Left hindlimb (tissue), 1 donor: ENCODE results near the gene OR6S1.
"Not testable (repeated sequence)": the region's sequence is repeated elsewhere in the genome, so short reads cannot be mapped to it uniquely, and the experiment has no call there.

Experiments
- DNase-seq: peaks from one replicate; pipeline ENCODE4 v3.0.0-alpha.2; 2018

The OR6S1 gene

DNA sequence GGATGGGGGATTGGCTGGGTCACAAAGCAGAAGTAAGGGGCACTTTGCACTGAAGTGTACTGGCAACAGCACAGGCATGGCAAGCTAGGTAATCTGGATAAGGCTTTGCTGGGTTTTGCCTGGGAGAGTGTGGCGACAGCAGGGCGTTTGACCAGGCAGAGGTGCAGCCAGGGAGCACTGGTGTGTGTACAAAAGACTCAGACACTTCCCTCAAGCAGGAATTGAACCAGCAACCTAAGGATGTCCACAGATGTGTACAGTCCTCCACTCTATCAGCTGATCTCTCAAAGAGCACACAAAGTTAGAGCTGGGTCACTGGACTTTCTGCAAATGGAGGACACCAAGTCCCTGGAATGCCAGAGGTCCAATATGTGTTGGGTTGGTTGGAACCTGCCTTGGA lies 27.5 kb upstream of the OR6S1 start:
- no peak for DNase-seq

DNA sequence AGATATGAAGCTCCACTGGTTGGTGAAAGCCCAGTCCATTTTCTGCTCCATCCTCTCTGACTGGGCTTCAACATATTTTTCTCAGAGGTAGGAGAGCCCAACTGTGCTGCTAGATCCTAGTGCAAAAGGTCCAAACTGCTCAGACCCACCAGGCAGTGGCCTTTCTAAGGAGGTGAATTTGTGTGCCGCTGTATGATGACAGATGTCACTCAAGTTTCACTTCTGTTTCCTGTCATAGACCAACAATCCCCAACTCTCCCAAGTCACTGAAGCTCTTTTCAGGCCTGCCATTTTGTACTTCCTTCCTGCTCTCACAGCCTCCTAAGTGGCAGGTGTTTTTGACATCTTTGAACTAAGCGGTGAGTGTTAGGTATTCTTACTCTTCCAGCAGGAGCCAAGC lies 26.5 kb upstream of the OR6S1 start:
- DNase-seq = no peak

DNA sequence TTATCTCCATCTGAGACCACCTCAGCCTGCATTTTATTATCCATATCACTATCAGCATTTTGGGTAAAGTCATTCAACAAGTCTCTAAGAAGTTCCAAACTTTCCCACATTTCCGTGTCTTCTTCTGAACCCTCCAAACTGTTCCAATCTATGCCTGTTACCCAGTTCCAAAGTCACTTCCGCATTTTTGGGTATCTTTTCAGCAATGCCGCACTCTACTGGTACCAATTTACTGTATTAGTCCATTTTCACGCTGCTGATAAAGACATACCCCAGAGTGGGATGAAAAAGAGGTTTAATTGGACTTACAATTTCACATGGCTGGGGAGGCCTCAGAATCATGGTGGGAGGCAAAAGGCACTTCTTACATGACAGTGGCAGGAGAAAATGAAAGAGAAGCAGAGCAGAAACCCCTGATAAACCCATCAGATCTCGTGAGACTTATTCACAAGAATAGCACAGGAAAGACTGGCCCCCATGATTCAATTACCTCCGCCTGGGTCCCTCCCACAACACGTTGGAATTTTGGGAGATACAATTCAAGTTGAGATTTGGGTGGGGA lies 25.0 kb upstream of the OR6S1 start:
- not testable (repeated sequence) for DNase-seq

DNA sequence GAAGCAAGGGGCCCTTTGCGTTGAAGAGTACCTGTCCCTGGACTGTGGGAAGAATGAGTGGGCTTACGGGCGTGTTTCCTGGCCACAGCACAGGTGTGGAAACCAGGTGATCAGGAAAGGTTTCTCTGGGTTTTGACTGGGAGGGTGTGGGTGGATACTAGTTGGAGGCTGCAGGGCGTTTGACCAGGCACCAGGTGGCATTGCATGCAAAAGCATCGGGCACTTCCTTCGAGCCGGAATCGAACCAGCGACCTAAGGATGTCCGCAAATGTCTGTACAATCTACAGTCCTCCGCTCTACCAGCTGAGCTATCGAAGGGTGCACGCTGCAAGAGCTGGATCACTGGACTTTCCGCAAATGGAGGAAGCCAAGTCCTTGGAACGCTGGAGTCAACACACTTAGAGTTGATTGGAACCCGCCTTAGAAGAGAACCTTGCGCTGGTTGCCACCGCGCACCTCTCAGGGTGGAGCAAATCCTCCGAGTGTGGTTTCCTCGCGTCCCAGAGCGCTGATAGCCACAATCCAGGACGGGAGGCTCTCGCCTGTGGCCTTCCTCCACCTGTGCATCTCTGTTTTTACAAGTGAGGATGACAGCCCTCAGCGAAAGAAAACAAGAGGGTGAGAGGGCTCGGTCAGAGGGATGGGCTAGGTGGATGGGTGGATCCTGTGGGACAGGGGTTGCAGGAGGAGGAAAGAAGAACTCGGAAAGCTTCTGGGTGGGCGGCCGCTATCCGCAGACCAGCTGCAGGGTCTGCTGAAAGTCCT lies 21.7 kb upstream of the OR6S1 start:
- DNase-seq = no peak

DNA sequence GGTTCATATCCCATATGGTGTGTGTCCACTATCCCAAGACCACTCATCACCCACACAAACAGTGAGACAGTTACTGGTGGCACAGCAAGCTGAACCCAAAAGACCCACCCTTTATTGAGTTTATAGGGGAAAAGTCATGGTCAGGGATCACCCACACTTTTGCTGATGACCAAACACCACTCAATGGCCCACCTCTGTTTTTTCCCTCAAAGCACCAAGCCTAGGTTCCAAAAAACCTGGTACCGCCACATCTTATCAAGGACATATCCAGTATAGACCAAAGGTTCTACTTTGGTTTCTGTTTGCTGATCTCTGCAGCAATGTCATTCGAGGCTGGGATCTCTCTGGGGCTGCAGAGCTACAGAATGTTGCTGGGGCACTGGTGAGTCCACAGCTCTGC lies 19.7 kb upstream of the OR6S1 start:
- DNase-seq = no peak

DNA sequence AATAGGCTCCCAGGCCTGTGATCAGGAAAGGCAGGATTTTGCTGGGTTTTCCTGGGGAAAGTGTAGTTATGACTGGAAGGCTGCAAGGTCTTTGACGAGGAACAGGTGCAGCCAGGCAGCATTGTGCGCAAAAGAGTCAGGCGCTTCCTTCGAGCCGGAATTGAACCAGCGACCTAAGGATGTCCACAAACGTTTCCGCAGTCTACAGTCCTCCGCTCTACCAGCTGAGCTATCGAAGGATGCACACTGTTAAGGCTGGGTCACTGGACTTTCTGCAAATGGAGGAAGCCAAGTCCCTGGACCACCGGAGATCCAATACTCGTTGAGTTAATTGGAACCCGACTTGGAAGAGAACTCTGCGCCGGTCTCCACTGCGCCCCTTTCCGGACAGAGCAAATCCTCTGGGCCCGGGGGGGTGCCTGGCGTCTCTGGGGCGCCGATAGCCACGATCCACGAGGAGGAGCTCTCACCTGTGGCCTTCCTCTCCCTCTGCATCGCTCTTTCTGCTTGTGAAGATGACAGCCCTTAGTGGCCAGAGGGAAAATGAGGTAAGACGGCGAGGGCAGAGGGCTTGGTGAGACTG lies 18.4 kb upstream of the OR6S1 start:
- no peak for DNase-seq

DNA sequence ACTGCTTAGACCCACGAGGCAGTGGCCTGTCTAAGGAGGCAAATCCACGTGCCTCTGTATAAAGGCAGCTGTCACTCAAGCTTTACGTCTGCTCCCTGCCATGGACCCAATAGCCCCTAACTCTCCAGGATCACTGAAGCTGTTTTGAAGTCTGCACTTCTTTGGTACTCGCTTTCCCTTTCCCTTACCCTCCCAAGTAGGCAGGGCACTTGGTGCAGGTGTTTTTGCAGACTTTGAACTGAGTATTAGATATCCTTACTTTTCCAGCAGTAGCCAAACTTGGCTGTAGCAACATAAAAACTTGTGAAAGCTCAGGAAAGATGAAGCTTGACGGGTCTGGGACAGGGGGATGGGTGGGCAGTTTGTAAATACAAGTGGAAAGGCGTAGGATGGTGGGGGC lies 17.8 kb upstream of the OR6S1 start:
- DNase-seq = no peak

DNA sequence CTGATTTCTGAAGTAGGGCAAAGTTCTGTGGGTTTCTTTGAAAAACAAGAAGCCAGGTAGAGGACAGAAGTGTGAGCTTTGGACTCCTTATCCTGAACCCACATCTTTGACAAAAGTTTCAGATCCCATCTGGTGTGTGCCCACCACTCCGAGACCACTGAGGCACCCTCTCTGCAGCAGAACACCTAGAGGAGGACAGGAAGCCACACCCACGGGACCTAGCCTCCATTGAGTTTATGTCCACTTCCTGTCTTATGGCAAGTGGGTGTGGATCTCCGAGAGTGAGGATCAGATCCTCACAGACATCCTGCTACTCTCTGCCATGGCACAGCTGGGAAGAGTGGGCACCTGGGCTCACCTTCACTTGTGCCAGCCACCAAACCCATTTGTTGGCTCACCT lies 16.8 kb upstream of the OR6S1 start:
- DNase-seq = no peak

DNA sequence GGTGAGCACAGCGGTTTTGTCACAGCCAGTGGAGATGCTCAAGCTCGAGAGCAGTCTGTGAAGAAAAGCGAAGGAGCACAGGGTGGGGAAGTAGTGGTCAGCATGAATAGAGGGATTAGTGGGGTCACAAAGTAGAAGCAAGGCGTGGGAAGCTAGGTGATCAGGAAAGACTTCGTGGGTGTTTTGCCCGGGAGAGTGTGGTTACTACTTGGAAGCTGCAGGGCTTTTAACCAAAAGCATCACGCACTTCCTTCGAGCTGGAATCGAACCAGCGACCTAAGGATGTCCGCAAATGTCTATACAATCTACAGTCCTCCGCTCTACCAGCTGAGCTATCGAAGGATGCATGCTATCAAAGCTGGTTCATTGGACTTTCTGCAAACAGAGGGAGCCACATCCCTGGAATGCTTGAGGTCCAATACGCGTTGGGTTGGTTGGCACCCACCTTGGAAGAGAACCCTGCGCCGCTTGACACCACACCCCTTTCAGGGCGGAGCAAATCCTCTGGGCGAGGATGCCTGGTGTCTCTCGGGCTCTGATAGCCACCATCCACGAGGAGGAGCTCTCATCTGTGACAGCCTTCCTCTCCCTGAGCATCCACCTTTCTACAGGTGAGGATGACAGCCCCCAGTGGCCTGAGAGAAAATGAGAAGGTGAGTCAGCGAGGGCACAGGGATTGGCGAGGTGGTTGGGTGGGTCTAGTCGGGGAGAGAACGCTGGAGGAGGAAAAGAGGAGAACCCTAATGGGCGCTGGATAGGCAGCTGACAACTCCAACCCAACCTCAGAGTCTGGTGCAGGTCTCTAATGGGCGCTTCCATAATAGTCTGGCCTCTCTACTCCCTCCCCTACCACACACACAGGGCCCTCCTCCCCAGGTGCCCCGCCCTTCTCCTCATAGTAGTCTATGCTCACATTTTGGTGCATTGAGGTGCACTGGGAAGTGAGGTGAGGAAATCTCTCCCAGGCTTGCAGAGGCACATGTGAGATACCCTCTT lies 16.0 kb upstream of the OR6S1 start:
- no peak for DNase-seq

DNA sequence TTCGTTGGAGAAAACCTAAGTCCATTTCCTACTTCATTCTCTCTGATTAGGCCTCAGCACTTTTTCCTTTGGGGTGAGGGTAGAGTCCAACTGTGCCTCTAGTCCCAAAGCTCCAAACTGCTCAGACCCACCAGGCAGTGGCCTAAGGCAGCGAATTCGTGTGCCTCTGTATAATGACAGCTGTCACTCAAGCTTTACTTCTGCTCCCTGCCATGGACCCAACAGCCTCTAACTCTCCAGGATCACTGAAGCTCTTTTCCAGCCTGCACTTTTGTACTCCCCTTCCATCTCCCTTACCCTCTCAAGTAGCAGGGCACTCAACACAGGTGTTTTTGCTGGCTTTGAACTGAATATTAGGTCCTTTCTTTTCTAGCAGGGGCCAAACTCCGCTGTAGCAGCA lies 14.8 kb upstream of the OR6S1 start:
- no peak for DNase-seq

DNA sequence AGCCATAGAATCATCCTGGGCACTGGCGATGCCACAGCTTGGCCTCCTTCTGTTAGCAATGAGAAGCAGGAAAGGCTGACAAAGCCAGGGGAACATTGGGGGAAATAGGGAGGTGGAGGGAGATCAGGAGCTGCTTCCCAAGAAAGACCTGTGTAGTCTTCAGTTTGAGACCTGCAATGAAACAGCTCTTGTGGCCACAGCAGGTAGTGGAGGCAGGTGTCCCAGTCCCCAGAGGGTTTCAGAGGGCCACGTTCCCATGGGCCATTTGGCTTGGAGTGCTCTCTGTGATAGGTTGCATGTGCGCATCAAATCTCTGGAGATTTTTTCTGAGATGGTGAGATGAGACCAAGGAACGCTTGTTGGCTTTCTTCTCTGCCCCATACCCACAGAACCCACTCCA lies 14.4 kb upstream of the OR6S1 start:
- no peak for DNase-seq

DNA sequence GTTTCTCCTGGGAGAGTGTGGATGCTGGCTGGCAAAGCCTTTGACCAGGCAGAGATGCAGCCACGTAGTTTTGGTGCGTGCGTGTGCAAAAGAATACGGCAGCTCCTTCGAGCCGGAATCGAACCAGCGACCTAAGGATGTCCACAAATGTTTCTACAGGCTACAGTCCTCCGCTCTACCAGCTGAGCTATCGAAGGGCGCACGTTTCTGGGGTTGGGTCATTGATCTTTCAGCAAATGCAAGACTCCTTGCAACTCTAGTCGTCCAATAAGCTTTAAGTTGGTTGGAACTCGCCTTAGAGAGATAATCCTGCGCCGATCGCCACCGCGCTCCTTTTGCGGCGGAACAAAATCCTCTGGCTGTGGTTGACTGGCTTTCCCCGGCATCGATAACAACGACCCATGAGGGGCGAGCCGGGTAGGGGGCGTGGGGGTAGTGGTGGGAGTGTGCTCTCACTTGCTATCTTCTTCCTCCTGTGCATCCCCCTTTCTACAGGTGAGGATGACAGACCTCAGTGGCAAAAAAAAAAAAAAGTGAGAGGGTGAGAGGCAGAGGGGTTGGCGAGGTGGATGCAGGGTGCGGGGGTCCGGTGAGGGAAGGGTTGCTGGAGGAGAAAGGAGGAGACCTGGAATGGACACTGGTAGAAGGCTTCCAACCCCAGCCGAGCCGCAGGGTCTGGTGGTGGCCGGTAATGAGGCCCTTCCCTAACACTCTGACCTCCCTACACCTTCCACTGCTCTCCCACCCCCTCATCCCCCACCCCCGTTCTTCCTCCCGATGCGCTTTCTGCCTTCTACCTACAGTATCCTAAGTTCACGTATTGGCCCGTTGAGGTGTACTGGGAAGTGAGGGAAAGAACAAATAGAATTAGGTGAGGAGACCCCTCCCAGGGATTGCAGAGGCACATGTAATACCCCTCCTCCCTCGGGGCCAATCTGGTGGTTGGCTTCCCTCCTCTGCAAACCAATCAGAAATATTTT lies 11.8 kb upstream of the OR6S1 start:
- no peak for DNase-seq

DNA sequence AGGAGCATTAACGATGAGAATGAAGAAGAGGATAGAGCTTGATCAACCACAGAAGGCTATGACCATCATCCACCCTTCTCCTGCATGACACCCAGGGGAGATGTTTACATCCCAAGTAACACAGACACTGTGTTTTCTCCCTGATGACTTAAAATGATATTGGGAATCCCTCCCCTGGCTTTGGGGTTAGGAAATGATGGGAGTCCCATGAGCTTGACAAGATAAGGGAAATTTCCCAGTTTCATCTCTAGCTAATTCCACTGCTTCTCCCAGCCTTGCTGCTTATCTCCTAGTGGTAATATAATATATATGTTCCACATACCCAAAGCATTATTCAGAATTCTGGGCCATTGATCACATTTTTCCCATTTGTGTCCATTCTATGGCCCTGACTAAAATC lies 4.0 kb upstream of the OR6S1 start:
- DNase-seq = no peak

DNA sequence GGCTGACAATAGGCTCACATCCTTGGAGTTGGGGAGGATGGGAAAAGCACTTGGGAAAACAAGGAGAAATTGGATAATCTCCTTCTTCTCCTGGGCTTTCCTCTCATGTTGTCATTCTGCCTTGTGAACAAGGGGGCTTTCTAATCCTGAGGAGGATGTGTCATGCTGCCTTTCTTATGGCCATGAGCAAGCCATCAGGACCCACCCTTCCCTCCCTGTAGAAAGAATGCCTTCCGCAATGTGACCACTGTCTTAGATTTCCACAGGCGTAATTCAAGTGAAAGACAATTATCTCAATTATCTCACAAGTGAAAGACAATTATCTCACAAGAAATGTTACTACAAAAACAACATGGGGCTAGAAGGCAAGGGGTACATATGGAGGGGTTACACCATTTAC lies 3.0 kb upstream of the OR6S1 start:
- DNase-seq = no peak

DNA sequence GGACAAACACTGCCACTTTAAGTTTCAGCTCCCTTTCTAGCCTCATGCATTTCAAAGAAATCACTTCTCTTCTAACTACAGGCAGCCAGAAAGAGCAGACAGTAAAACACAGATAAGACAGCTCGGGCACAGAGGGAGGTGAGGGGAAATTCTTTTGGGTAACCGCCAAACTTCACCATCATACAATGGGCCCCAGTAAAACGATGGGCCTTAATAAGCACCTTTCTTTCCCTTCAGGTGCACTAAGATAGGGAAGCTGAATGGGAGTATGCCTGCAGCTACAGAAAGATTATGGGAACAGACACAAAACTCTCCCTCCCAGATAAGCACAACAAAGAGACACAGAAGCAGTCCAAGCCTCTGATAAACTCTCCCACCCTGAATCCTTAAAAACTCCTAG lies 1.3 kb upstream of the OR6S1 start:
- not testable (repeated sequence) for DNase-seq

DNA sequence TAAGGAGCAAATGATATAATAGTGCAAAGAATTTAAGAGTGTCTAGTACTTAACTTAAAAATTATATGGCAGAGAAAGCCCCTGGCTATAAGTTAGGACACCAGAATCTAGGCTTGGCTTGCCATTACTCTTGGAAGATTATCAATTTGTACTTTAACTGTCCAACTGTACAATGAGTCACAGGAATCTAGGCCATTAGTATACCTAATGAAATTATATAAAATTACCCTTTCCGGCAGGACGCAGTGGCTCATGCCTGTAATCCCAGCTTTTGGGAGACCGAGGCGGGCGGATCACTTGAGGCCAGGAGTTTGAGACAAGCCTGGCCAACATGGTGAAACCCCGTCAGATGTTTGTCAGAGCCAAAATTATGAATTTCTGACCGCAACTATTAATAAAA lies 691 bp upstream of the OR6S1 start:
- no peak for DNase-seq

DNA sequence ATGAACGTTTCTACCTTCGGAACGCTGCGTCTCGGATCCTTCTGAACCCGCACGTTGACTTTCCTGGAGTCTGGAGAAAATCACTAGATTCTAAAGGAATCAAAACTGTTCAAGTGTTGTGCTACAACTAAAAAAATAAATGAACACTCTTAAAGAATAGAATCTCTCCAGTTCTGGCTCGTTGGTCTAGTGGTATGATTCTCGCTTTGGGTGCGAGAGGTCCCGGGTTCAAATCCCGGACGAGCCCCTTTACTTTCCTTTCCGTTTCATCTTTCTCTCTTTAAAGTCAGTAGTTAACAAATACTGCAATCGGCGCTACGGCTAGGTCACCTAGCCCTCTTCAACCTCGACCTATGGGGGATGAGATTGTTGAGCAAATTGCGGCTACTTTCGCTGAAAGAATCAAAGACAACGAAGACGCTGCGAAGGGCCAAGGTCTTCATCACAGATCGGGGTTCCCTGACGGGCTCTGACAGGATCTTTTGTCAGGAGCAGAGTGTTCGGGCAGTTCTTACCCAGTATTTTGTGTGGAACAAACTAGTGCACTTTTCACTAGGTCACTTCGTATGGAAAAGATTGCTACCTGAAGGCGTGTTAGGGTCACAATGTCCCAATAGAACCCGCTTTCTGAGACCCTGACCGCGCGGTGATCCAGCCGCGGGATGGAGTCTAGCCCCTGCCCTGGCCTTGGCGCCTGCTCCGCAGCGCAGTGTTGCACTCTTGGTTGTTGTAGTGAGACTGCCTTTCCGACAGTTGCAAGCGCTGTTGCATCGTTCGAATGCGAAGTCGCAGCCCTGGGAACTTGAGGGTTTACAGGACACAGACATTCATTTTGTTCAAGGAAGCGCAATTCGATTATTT lies 8.4 kb downstream of the OR6S1 start:
- peak; percentile 49 for DNase-seq

DNA sequence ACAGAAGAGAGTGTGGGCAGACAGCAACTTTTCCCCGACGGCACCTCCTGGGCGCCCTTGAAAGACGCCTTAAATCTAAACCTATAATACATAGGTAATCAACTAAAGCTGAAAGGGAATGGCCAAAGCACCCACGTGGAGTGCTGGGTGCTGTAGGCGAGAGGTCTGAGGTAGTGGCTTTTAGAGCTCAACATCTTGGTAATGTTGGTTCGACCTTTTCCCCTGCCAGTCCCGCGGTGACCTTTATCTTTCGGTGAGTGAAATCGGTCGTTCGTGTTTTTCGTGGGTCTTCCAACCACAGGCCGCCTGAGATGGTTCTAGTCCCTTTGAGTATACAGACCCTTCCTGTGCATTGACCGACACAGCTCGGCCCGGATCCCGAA lies 9.1 kb downstream of the OR6S1 start:
- DNase-seq = no peak

DNA sequence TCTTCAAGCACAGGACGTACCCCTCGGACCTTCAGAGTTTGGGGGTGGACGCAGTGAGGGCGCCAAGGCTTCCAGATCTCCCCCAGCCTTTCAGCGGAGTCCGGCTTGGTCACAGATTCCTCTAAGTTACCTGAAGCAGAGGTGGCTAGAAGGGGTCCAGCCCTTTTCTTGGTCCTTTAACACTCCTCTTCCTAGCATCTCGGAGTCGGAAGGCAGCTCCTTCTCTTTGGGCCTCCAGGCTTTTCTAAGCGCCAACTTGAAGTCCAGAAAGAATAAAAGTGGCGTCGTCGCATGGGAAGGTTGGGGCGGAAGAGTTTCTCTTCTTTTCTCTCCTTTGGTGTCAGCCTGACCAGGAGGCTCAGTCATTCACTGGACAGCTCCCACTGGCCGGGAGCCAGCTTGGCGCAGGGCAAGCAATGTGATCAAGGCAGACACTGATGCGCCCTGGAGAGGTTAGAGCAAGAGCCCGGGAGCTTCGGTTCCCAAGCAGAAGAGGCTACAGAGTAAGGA lies 9.6 kb downstream of the OR6S1 start:
- DNase-seq = no peak

DNA sequence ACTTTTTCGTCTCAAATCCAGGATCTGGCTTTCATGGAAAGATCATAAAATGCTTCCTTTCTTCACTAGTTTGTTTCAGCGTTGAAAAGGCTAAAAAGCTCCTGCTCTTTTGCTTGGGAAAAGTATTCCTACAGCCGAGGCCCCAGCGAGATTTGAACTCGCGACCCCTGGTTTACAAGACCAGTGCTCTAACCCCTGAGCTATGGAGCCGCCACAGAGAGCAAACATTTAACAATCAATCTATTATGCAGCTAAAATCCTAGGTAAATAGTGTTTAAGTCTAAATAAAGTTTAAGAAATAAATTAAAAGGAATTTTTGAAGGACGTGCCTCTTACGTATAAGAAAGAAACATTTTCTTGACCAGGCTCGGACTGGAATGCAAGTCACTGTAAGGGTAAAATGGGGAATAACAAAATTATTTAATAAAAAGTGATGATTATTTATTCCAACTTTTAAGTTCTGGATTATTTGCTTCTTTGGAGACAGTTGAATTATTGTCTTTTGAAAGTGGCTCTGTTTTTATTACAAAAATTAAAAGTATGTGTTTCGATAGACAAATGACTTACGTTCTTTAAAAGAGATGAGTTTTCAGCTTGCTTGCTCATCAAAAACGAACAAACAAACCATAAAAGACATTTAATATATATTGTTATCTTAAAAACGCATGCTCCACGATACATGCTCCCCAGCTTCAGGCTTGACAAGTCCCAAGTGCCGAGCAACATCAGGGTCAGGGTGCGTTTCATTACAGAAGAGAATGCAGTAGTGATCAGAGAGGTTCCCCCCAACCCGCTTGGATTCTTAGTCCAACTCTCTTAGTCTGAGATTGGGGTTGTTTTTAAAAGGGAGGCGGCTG lies 10.2 kb downstream of the OR6S1 start:
- no peak for DNase-seq
